ENCODE measurements around the gene MARS1.

DNA sequence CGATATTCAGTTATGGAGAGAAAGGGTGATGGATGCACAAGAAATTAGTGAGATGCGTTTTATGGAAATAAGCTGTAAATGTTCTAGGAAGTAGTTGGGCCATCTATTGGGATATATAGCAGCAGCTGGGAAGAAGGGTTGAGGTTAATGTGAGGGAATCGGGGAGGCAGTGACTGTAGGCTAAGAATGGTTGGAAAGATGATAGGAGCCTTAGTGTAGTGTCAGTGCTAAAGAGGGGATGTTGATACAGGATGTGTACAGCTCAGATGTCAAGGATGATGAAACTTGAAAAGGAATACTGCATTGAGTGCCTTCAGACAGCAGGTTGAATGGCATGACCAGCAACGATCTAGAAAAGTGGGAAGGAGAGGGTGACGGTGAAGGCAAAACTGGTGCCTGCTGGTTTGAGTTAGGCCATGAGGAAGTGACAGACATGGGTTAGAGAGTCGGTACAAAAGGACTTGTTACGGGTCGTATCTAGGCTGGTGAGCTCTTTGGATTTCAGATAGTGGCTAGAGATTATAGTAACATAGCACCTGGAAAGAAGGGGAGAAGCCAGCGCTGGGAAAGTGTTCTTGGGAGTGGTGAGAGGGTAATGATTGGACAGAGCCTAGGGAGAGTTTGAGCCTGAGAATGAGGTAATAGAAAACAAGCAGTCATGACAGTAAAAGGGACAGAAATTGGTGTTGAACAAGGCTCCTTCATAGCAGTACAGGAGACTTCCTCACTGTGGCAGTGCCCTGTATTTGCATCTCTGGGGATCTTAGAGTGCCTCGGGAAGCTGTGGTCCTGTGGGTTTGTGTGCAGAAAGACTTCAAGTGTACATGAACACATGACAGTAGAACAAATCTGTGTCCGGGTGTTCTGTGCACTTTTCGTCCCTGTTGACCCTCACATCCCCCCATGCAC is 9.6 kb downstream of the MARS1 start:
- TF ChIP-seq CTCF (IDR thresholded peaks at IDR 0.05) = no peak
- TF ChIP-seq POLR2A (IDR thresholded peaks at IDR 0.05) = no peak

Data from esophagus squamous epithelium (tissue), 4 donors.